Mucosa of gallbladder (tissue), 1 donor: ENCODE data around the gene KRTAP10-7. TPM values are rescaled to one million over a fixed set of nuclear protein-coding genes. Genes with fewer than 3 reads are reported as not detected.
"Not testable (repeated sequence)": the region's sequence is repeated elsewhere in the genome, so short reads cannot be mapped to it uniquely, and the experiment has no call there.

Experiments used
- DNase-seq: peaks from one replicate; pipeline ENCODE4 v3.0.0-alpha.2; 2020; ENCODE audit warnings: low spot score
- total RNA-seq: library from RNA; stranded (reverse); gene quantifications from one replicate; pipeline ENCODE4 v1.2.1, GENCODE V29; 2021
- donor health status: DM: no; HTN: no; CAD: no.

KRTAP10-7 gene
- total RNA-seq, 1 donor from 2014 or later, result not detected

DNA sequence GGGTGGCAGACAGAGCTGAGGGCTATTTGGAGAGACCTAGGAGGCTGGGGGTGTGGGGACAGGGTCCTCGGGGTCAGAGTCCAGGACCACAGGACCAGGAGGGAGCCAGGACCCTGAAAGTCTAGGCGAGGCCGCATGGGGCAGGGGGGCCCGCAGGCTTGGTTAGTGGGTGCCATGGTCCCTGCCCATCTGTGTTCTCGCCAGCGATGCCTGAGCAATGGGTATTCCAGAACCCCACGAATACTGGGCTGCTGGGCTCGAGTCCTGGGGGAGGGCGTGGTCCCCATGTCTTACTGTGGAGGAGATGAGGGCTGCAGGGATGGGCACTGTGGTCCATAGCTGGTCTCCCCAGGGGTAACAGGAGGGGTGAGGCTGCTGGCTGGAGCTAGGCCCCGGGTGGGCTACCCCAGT, 10.1 kb upstream of the KRTAP10-7 start:
- DNase-seq, result no peak

GRCh38 chr21:44590897-44591800, 9.2 kb upstream of the KRTAP10-7 start:
- not testable (repeated sequence) for DNase-seq

DNA sequence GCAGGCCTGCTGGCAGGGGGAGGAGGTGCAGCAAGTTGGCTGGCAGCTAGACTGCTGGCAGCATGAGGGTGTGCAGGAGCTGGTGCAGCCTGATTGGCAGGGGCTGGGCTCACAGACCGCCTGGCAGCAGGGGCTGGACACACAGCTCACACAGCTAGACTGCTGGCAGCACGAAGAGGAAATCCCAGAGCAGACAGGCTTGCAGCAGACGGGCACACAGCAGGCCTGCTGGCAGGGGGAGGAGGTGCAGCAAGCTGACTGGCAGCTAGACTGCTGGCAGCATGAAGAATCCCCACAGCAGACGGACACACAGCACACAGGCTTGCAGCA, 8.6 kb upstream of the KRTAP10-7 start:
- not testable (repeated sequence) for DNase-seq

DNA sequence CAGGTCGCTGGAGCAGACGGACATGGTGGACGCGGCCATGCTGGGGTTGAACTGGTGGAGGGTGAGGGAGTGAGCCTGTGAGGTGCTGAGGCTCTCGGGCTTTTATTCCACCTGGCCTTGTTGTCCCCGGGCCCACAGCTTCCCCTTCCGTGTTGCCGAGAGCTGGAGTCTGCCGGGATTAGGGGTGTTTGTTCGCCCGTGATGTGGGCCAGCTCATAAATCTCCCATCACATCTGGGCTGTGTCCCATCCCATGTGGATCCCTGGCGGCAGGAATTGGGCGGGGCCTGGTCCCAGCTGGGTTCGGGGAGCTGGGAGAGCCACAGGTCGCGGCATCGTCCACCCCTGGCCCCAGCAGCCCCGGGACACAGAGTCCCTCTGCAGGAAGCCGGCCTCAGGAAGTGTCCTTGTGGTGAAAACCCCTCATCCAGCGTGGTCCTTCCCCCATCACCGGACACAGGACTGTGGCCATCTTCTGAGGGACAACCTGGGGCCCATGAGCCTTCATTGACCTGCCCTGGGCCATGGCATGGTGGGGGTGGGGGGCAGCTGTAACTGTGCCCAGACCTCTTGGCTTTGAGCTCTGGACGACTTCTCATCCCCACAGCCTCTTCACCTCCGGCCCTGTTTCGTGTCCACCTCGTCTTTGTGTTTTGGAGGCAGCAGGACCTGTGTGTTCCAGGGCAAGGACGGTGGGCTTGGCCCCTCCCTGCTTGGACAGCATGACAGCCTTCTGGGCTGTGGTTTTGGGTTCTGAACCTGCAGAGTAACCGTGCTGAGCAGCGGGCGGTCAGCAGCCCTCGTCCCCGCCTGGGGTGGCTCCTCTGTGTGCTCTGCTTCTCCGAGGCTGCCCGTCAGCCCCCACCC, 7.7 kb upstream of the KRTAP10-7 start, which contains the start of gene KRTAP10-6:
Gene KRTAP10-6, minus strand, starts transcription at position 60 of the 866 bp plus-strand sequence. Its CDS starts 21 bp downstream, at position 39.
- no peak for DNase-seq

GRCh38 chr21:44593598-44594405, 6.6 kb upstream of the KRTAP10-7 start:
- no peak for DNase-seq

DNA sequence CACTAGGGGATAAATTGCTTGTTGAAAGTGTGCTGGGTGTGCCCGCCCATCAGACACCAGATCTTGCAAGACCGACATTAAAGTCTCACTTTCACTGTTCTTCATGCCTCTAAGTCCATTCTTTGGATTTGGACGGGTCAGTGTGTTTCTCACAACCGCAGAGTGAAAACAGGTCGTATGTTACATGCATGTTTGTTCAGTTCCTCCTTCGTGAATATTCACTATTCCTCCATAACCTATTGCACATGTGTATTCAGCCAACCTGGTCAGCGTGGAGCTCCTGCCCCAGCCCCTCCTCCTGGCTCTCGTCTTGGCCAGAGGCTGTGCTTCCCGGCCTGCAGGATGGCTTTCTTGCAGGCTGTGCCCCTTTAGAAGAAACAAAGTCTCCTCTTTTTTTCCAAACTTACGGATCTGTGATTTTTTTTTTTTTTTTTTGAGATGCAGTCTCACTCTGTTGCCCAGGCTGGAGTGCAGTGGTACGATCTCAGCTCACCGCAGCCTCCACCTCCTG, 5.9 kb upstream of the KRTAP10-7 start:
- no peak for DNase-seq

GRCh38 chr21:44595524-44595923, 4.9 kb upstream of the KRTAP10-7 start:
- no peak for DNase-seq

- DNase-seq, result no peak
Observed at GRCh38 chr21:44596068-44596725, 4.2 kb upstream of the KRTAP10-7 start.

DNA sequence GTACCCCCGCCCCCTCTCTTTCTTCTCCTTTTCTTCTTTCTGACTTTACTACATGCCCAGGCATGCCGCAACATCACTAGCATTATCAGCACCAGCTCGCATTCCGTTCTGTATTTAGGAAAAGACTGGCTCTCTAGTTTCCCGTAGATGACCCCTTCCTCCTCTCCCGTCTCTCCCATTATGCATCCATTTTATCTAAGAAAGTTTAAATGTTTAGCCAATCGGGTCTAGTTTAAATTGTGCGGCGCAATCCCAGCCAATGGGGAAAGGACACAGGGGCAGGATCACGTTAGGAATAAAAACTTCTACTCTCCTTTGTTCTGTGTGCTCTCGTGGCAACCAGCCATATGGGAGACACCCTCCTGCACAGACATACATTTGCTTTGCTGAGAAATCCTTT, 2.3 kb upstream of the KRTAP10-7 start:
- no peak for DNase-seq

DNA sequence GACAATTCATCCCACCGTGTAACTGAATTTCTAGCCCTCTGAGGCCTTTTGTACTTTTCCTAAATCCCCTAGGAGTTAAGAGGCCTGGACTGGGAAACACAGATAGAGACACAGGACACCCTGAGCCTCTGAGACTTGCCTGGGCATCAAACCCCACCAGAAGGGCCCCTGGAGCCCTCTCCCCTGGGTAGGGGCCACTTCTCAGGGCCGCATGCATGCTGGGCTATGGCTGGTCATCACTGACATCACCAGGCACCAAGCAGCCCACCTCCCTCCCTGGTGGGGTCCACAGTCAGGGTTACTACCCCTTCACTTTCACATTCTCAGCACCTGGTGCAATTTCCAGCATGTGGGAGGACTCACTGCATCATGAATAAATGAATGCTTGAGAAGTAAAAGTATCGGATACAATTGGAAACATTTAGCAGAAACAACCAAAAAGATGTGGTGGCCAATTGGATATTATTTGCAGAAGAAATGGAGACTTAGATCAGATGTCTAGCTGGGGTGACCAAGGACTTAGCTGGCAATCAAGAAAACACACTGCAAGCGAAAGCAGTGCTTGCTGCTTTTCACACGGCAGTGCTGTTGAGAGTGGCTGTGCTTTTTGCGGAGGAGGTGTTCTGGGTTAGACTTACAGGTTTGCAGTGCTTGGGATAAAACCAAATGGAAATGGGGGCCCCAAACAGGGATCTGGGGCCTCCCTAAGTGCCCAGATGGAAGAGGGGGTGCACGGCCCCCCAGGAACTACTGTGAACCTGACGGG, 950 bp upstream of the KRTAP10-7 start:
- no peak for DNase-seq

- DNase-seq, result not testable (repeated sequence)
Observed at GRCh38 chr21:44601091-44601490, 694 bp downstream of the KRTAP10-7 start.

GRCh38 chr21:44601596-44602462, 1.4 kb downstream of the KRTAP10-7 start:
- no peak for DNase-seq

DNA sequence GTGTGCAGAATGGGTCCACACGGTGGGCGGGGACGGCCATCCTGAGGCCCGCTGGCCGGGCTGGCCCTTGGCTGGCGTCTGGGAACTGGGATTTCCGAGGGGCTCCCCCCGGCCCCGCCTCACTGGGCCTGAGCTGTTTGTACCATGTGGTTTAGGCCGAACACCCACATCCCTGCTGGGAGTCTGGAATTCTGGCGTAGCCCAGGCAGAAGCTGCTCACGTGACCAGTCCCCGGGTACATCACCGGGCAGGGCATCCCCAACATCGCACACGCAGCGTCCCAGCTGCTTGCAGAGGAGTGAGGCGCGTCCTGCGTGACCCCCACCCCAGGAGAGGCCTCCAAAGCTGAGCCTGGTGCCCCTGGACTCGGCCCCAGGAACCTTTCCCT, 2.1 kb downstream of the KRTAP10-7 start:
- no peak for DNase-seq

GRCh38 chr21:44603109-44603875, 2.9 kb downstream of the KRTAP10-7 start:
- DNase-seq, result no peak

- no peak for DNase-seq
Observed at GRCh38 chr21:44603911-44604310, 3.5 kb downstream of the KRTAP10-7 start.

- no peak for DNase-seq
Observed at GRCh38 chr21:44606495-44606894, 6.1 kb downstream of the KRTAP10-7 start.

DNA sequence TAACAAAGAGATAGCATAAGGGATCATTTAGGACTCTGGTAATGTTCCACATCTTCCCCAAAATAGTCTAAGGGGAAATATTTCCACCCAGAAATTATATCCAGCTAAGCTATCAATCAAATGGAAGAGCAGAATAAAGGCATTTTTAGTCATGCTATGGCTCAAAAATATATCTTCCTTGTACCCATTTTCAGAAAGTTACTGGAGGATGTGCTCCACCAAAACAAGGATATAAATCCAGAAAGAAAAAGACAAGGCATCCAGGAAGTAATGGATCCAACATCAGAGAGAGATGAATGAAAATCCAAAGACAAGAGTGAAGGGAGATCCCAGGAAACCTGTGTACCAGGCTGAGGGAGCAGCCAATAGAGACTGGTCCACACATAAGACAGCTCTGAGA, 8.8 kb downstream of the KRTAP10-7 start:
- DNase-seq, result no peak

DNA sequence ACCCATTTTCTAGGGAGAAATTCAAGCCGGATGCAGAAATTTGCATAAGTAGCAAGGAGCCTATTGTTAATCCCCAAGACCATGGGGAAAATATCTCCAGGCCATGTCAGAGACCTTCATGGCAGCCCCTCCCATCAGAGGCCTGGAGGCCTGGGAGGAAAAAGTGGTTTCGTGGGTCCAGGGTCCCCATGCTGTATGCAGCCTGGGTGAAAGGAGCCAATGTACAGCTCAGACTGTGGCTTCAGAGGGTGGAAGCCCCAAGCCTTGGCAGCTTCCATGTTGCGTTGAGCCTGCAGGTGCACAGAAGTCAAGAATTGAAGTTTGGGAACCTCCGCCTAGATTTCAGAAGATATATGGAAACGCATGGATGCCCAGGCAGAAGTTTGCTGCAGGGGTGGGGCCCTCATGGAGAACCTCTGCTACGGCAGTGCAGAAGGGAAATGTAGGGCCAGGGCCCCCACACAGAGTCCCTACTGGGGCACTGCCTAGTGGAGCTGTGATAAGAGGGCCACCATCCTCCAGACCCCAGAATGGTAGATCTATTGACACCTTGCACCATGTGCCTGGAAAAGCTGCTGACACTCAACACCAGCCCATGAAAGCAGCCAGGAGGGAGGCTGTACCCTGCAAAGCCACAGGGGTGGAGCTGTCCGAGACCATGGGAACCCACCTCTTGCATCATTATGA, 9.9 kb downstream of the KRTAP10-7 start:
- not testable (repeated sequence) for DNase-seq
